Fibroblast of skin of scalp (primary cell): ENCODE measurements around the gene FES. TPM values are rescaled to one million over a fixed set of nuclear protein-coding genes. Genes with fewer than 3 reads are reported as not detected.
"Not testable (repeated sequence)": the region's sequence is repeated elsewhere in the genome, so short reads cannot be mapped to it uniquely, and the experiment has no call there.

Experiments used
- DNase-seq: peaks from one replicate; pipeline ENCODE4 v3.0.0-alpha.2; 2013
- polyA plus RNA-seq, 2 experiments: library from polyadenylated mRNA; unstranded; fragments of 120-200 nt; gene quantifications; one replicate each; pipeline ENCODE4 v1.2.1, GENCODE V29; 2013; ENCODE audit not compliant: insufficient read length in 2 of 2

Gene FES
- polyA plus RNA-seq (2013, experiment 1 of 2; ENCODE audit: insufficient read length), result 6.2 TPM
- 4.3 TPM for polyA plus RNA-seq (2013, experiment 2 of 2; ENCODE audit: insufficient read length)

DNA sequence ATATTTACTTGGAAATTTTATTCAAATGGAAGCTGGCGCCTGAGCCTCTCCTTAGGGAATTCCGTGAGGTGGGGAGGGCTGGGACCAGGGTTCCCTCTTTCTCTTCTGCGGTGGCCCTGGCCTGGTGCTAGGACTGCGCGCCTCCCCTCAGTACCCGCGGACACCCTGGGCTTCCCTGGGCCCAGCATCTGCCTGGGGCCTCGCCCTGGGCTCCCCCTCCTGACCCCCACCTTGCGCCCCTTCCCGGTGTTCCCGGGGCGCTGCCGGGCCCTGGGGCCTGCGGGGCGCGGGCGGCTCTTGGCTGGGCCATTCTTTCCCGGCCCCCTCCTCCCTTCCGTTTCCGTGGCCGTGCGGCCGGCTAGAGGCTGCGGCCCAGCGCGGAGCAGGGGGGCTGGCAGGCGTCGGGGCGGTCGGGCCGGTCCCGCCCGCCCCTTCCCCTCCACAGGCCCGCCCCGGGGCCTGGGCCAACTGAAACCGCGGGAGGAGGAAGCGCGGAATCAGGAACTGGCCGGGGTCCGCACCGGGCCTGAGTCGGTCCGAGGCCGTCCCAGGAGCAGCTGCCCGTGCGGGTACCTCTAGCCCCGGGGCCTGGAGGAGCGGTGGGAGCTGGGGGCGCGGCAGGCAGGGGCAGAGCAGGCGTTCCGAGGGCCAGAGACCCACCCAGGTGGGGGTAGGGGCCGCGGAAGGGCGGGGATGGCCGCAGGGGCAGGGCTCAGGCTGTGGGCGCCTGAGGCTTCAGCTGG, at the start of gene FES:
Gene FES (plus strand): TSS at position 529 of the 743 bp plus-strand sequence. CDS start 542 bp downstream, outside the sequence.
- DNase-seq, result peak; percentile 65

- DNase-seq, result no peak
These were observed 49.7 kb upstream of the FES start for GRCh38 chr15:90834626-90835025.

GRCh38 chr15:90836296-90836871, 47.9 kb upstream of the FES start:
- peak; percentile 54 for DNase-seq

- no peak for DNase-seq
These were observed 47.2 kb upstream of the FES start for GRCh38 chr15:90837094-90837493.

DNA sequence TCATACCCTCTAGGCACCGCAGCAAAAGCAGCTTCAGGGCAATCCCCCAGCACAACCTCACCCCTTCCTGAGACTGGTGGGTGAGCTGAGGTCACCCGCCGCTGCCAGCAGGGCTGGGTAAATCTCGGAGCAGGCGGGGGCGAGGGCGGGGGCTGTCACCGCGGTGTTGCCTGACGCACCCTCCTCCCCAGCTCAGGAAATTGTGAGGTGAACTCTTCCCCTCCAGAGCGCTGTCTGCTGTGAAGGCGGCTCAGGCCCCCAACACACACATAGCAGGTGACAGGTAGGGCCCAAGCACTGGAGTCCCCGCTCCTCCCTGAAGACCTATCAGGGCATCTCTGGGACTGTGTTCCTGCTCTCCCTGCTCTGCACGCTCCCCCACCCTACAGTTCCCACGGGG, 46.2 kb upstream of the FES start:
- DNase-seq, result no peak

GRCh38 chr15:90838544-90838943, 45.8 kb upstream of the FES start:
- DNase-seq, result no peak

DNA sequence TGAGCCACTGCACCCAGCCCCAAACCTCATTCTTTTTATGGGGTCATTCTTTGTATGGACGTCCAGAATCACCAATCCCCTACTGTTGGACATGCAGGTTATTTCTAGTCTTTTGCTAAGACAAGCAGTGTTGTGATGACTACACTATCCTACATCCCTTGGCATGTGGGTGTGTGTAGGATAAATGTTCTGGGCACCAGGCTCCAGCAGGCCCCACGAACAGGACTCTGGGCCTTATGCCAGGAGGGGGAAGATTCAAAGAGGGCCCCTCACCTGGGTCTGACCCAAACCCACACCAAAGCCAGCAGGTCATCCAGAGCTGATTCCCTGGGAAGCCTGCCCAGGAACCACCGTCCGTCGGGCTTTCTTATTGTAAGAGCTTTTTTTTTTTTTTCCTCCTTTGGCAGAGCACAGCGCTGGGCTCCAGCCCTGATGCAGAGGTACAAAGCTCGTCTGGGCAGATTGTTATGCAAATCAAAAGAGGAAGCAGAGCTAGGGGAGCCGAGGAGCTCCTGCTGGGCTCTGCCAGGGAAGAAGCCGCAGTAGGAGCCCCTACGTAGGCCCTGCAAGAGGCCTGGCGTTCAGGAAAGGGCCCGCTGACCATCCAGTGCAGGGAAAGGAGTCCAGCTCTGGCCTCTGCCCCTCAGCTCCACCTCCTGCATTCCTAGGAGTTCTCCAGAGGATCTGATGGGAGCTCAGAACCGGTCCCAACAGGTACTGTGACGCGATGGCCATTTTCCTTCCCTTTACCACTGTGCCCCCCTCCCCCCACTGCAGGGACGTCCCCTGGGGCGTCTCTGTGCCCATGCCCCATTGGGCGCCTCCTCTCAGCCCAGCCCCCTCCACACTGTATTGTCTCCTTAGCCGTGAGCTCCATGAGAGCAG, 44.9 kb upstream of the FES start:
- DNase-seq, result no peak

- no peak for DNase-seq
These were observed 44.0 kb upstream of the FES start for GRCh38 chr15:90840157-90840855.

- no peak for DNase-seq
These were observed 43.4 kb upstream of the FES start for GRCh38 chr15:90840954-90841353.

DNA sequence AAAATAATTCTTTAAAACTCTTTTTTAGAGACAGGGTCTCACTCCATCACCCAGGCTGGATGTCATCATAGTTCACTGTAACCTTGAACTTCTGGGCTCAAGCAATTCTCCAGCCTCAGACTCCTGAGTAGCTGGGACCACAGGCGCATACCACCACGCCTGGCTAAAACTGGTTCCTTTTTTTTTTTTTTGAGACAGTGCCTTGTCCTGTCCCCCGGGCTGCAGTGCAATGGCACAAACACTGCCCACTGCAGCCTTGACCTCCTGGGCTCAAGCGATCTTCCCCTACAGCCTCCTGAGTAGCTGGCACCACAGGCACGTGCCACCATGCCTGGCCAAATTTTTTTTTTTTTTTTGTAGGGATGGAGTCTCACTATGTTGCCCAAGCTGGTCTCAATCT, 39.6 kb upstream of the FES start:
- no peak for DNase-seq

GRCh38 chr15:90845201-90845949, 38.9 kb upstream of the FES start:
- peak; percentile 80 for DNase-seq

- DNase-seq, result not testable (repeated sequence)
These were observed 34.9 kb upstream of the FES start for GRCh38 chr15:90849424-90849823.

GRCh38 chr15:90851114-90851513, 33.2 kb upstream of the FES start:
- DNase-seq, result no peak

- no peak for DNase-seq
These were observed 32.4 kb upstream of the FES start for GRCh38 chr15:90851940-90852339.

- no peak for DNase-seq
These were observed 29.2 kb upstream of the FES start for GRCh38 chr15:90855139-90855538.

DNA sequence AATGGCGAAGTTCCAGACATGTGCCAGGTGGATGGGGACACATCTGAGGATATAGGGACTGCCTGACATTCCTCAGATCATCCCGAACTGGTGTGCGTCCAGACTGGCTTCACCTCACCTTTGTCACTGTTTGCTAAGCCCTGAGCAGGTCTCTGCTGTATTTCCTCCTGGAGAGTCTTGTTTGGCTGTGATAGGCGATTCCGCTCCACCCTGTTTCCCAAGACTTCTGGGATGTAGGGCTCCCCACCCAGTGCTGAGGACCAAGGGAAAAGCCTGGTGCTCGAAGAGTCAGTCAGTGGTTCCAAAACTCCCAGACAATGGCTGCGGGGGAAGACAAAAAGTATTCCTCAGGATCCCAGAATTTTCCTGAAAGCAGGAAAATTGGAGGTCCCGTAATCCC, 27.0 kb upstream of the FES start:
- DNase-seq, result no peak

DNA sequence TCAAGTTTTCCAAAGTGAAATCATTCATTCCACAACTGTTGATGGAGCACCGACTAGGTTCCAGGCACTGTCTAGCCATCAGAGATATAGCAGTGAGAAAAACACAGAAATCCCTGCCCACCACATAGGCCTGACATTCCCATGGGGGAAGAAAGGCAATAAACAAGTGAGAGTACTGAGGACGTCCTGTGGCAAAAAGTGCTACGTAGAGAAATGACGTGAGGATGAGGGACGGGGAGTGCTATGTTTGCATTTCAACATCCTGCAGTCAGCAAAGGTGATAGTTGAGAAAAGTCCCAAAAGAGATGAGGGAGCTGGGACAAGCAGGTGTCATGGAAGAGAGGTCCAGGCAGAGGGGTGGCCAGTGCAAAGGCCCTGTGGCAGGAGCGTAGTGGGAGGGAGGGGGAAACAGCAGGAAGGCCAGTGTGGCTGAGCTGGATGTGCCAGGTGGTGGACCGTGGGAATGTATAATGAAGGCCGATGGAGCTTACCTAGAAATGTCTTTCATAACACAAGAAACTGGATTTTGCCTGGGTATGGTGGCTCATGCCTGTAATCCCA, 26.3 kb upstream of the FES start:
- no peak for DNase-seq

- DNase-seq, result no peak
These were observed 24.8 kb upstream of the FES start for GRCh38 chr15:90859234-90860131.

- no peak for DNase-seq
These were observed 23.9 kb upstream of the FES start for GRCh38 chr15:90860450-90860849.

DNA sequence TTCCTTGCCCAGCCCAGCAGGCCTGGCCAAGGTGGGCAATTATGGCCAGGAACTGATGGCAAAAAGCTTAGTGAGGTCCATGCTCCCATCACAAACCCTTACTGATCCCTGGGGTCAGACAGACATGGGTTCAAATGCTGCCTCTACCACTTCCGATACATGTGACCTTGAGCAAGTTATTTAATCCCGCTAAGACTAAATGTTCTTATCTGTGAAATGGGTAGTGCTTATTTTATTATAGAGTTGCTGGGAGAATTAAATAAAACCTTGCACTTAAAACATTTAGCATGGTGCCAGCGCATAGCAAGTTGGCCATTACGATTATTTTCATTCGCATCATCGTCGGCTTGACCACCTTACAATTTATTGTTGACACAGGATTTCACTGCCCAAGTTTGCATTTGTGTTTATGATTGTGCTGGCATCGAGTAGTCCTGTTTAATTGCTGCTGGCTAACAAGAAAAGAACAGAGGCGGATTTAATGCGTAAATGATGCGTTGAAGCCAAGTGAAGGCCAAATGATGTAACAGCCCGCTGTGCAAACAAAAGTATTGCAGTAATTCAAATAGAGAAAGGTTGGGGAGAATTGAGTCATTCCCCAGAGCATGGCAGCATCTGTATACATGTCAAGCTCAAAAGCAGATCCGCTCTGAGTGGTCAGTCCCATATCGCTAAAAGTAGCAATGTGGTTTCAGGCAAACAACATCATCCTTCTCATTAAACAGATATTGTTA, 23.2 kb upstream of the FES start:
- no peak for DNase-seq
